B cell (primary cell): ENCODE measurements around the gene SPPL2C. TPM values are rescaled to one million over a fixed set of nuclear protein-coding genes. Genes with fewer than 3 reads are reported as not detected.

Source experiments
- ATAC-seq: fragments of 200-7000 bp; cut with Tn5 transposase; one replicate; pipeline ENCODE4 v1.10.0; 2021; ENCODE audit warnings: low read depth, mild to moderate bottlenecking, moderate number of reproducible peaks, moderate library complexity
- CTCF ChIA-PET: fragments of 350-600 bp; sonication (Branson Sonifier 250); formaldehyde crosslinking; loops from one replicate; lab custom pipeline; 2021; ENCODE audit warnings: antibody characterized with exemption, inconsistent platforms; lab: Charles Lee
- POLR2A ChIA-PET: fragments of 350-600 bp; sonication (Branson Sonifier 250); formaldehyde crosslinking; loops from one replicate; lab custom pipeline; 2021; ENCODE audit warnings: antibody characterized with exemption; lab: Charles Lee
- DNase-seq: peaks from one replicate; pipeline ENCODE4 v3.0.0; 2013
- H2AFZ ChIP-seq: 2 replicates; pipeline ENCODE4 v1.6.1; 2012; ENCODE audit warnings: mild to moderate bottlenecking, low read depth, low read length; ENCODE audit not compliant: insufficient read depth, poor library complexity, severe bottlenecking
- H3K27ac ChIP-seq, 2 donors: 1 replicate in 1 of 2; 2 replicates in 1 of 2; pipeline ENCODE4 v1.5.1; 2012 to 2013; ENCODE audit warnings: low read length in 2 of 2, mild to moderate bottlenecking in 2 of 2, moderate library complexity in 1 of 2
- H3K27me3 ChIP-seq, 4 experiments: fragments of 200-600 bp in 1 of 4; sonication (generic) in 1 of 4; replicated peaks in 1 of 4; 1 replicate in 2 of 4; 2 replicates in 2 of 4; pipeline versions ENCODE4 v1.6.1 to v1.7.0; 2013 to 2016; ENCODE audit warnings: low read length in 3 of 4, mild to moderate bottlenecking in 2 of 4, mixed read lengths in 1 of 4, moderate library complexity in 1 of 4; ENCODE audit not compliant: insufficient read depth in 4 of 4, control insufficient read depth in 3 of 4; ENCODE audit errors: control extremely low read depth in 1 of 4
- H3K36me3 ChIP-seq, 2 experiments: replicated peaks in 1 of 2; 1 replicate in 1 of 2; 2 replicates in 1 of 2; pipeline versions ENCODE4 v1.6.1 to v1.7.1; 2013; ENCODE audit warnings: low read length in 1 of 2; ENCODE audit not compliant: insufficient read depth in 2 of 2, control insufficient read depth in 1 of 2; ENCODE audit errors: control extremely low read depth in 1 of 2, extremely low read depth in 1 of 2
- H3K4me1 ChIP-seq, 2 donors: fragments of 200-600 bp in 1 of 2; sonication (generic) in 1 of 2; 1 replicate in 1 of 2; 2 replicates in 1 of 2; pipeline versions ENCODE4 v1.5.1 to v1.6.1; 2013 to 2017; ENCODE audit warnings: low read length in 2 of 2; ENCODE audit not compliant: control insufficient read depth in 2 of 2, insufficient read depth in 2 of 2
- H3K4me2 ChIP-seq: replicated peaks from 2 replicates; pipeline ENCODE3; 2012; ENCODE audit warnings: mild to moderate bottlenecking, low read depth, low read length; ENCODE audit not compliant: poor library complexity, severe bottlenecking
- H3K4me3 ChIP-seq, 5 experiments: fragments of 200-600 bp in 1 of 5; sonication (generic) in 1 of 5; 1 replicate in 3 of 5; 2 replicates in 2 of 5; pipeline versions ENCODE4 v1.5.1 to v1.7.0; 2011 to 2016; ENCODE audit warnings: low read length in 4 of 5, mild to moderate bottlenecking in 4 of 5, low read depth in 2 of 5, control low read depth in 1 of 5, moderate library complexity in 1 of 5; ENCODE audit not compliant: insufficient read depth in 1 of 5; ENCODE audit errors: control extremely low read depth in 1 of 5, extremely low read depth in 1 of 5
- H3K79me2 ChIP-seq: fragments of 200-600 bp; sonication (generic); one replicate; pipeline ENCODE4 v1.6.0; 2016; ENCODE audit warnings: low read length; ENCODE audit not compliant: control insufficient read depth, insufficient read depth
- H3K9ac ChIP-seq: fragments of 200-600 bp; sonication (generic); 2 replicates; pipeline ENCODE4 v1.6.1; 2017; ENCODE audit warnings: mild to moderate bottlenecking, low read length, moderate library complexity
- H3K9me3 ChIP-seq, 3 donors: one replicate each; pipeline versions ENCODE4 v1.6.1 to v1.7.1; 2013; ENCODE audit warnings: low read length in 2 of 3; ENCODE audit not compliant: control insufficient read depth in 2 of 3, insufficient read depth in 1 of 3; ENCODE audit errors: control extremely low read depth in 1 of 3
- H4K20me1 ChIP-seq: 2 replicates; pipeline ENCODE4 v1.6.0; 2012; ENCODE audit warnings: mild to moderate bottlenecking, low read length; ENCODE audit not compliant: insufficient read depth, control insufficient read depth, poor library complexity, severe bottlenecking
- H3K27ac Mint-ChIP-seq: one replicate; pipeline ENCODE4 v1.8.0; 2021; ENCODE audit warnings: mixed read lengths
- H3K27me3 Mint-ChIP-seq: one replicate; pipeline ENCODE4 v1.8.0; 2021; ENCODE audit warnings: mixed read lengths
- H3K4me1 Mint-ChIP-seq: one replicate; pipeline ENCODE4 v1.8.0; 2021; ENCODE audit warnings: mixed read lengths
- H3K4me3 Mint-ChIP-seq: one replicate; pipeline ENCODE4 v1.8.0; 2021; ENCODE audit warnings: mixed read lengths
- H3K9me3 Mint-ChIP-seq: one replicate; pipeline ENCODE4 v1.8.0; 2022; ENCODE audit warnings: mixed read lengths; ENCODE audit not compliant: insufficient read depth
- CTCF ChIP-seq: fragments of 200-600 bp; IDR thresholded peaks from one replicate; pipeline ENCODE4 v1.8.0; 2022; ENCODE audit warnings: antibody characterized with exemption, mild to moderate bottlenecking
- EZH2 ChIP-seq: IDR thresholded peaks from 2 replicates; pipeline ENCODE4 v1.6.1; 2012; ENCODE audit warnings: borderline replicate concordance, low read depth, mild to moderate bottlenecking, moderate library complexity, low read length; ENCODE audit not compliant: insufficient read depth, poor library complexity, severe bottlenecking
- WGBS: methylation state at CpG from one replicate; pipeline ENCODE4 v1.1.5; 2013; ENCODE audit warnings: missing lambda C conversion rate; ENCODE audit not compliant: insufficient coverage; 5-methylcytosine and 5-hydroxymethylcytosine counted together
- intact Hi-C: fragments of 100-400 bp; cut with micrococcal nuclease; formaldehyde crosslinking; loops from one replicate; pipeline ENCODE4 v1.10.0; 2022
- polyA plus RNA-seq: library from polyadenylated mRNA; depleted of rRNA; stranded (reverse); fragments of >200 nt; gene quantifications from 2 replicates; pipeline ENCODE4 v1.2.3, GENCODE V29; 2012
- total RNA-seq, 2 donors: library from RNA; stranded (reverse); fragments of 120-200 nt in 1 of 2; gene quantifications; 1 replicate in 1 of 2; 2 replicates in 1 of 2; pipeline versions ENCODE4 v1.2.3 to v1.2.4, GENCODE V29; 2013 to 2022

SPPL2C gene
- total and polyA plus RNA-seq, 2 donors (not counting 1 experiment from before 2014, with no cell fraction given), result not detected

- no peak overlapping the region for H3K27ac Mint-ChIP-seq
- 86% methylated on average over 3 of the region's 6 CpGs for WGBS
- Histone ChIP-seq H3K27me3 (no peaks in the 10 kb centered on the region), H3K4me3 (no peak overlapping the region), H2AFZ (no peak overlapping the region), H3K4me2 (no peak overlapping the region), H3K36me3 (no peaks in the 10 kb centered on the region), H3K4me1 (no peaks in the 10 kb centered on the region), H3K9ac (no peak overlapping the region), H4K20me1 (no peaks in the 10 kb centered on the region), H3K79me2 (no peaks in the 10 kb centered on the region), H3K9me3 (no peaks in the 10 kb centered on the region), H3K27ac (no peak overlapping the region)
- ChIA-PET POLR2A (no interaction called here), CTCF (interaction anchor here (1.5 kb wide), 1 partner anchor 179 kb away, joined by 3 read pairs; no protein-coding TSS in a partner anchor)
- intact Hi-C loops, result no loop called here
- ATAC-seq, result no peak
- H3K27me3 Mint-ChIP-seq, result peaks cover 6% of the 10 kb centered on the region
- TF ChIP-seq EZH2, result no peak
- no peak for TF ChIP-seq CTCF
- no peaks in the 10 kb centered on the region for H3K9me3 Mint-ChIP-seq
- no peak overlapping the region for H3K4me3 Mint-ChIP-seq
- no peak for DNase-seq
- no peaks in the 10 kb centered on the region for H3K4me1 Mint-ChIP-seq
Observed at GRCh38 chr17:45819632-45820031, 25.0 kb upstream of the SPPL2C start.

GRCh38 chr17:45820052-45820780, 24.5 kb upstream of the SPPL2C start:
- Mint-ChIP-seq H3K27me3 (peaks cover 5% of the 10 kb centered on the region), H3K4me3 (no peak overlapping the region), H3K27ac (no peak overlapping the region), H3K9me3 (no peaks in the 10 kb centered on the region), H3K4me1 (no peaks in the 10 kb centered on the region)
- POLR2A ChIA-PET, result no interaction called here
- Histone ChIP-seq H3K9me3 (no peaks in the 10 kb centered on the region), H3K27ac (no peak overlapping the region), H2AFZ (no peak overlapping the region), H3K4me3 (no peak overlapping the region), H3K27me3 (peaks cover 0 to 3% (median 0%) of the 10 kb centered on the region in 4 experiments), H3K79me2 (no peaks in the 10 kb centered on the region), H3K36me3 (no peaks in the 10 kb centered on the region), H3K9ac (no peak overlapping the region), H3K4me2 (no peak overlapping the region), H4K20me1 (no peaks in the 10 kb centered on the region), H3K4me1 (no peaks in the 10 kb centered on the region)
- no peak for TF ChIP-seq EZH2
- no peak for TF ChIP-seq CTCF
- CTCF ChIA-PET, result interaction anchor here (1.5 kb wide), 1 partner anchor 180 kb away, joined by 3 read pairs; no protein-coding TSS in a partner anchor
- ATAC-seq (no peak), DNase-seq (no peak)
- intact Hi-C loops, result no loop called here
- 35% methylated on average over 6 of the region's 6 CpGs for WGBS
